WI38 (cell line): ENCODE data around the gene GPC5.
"Not testable (repeated sequence)": the region's sequence is repeated elsewhere in the genome, so short reads cannot be mapped to it uniquely, and the experiment has no call there.

Experiments used
- H3K4me3 ChIP-seq: 2 replicates; pipeline ENCODE4 v1.5.1; 2011; ENCODE audit warnings: low read depth, mild to moderate bottlenecking, control low read depth, low read length
- TF ChIP-seq, protein P1 (sequence below): IDR thresholded peaks from 2 replicates; pipeline ENCODE4 v1.5.1; 2012; ENCODE audit warnings: low read depth, mild to moderate bottlenecking, control low read depth, low read length

GPC5 gene

DNA sequence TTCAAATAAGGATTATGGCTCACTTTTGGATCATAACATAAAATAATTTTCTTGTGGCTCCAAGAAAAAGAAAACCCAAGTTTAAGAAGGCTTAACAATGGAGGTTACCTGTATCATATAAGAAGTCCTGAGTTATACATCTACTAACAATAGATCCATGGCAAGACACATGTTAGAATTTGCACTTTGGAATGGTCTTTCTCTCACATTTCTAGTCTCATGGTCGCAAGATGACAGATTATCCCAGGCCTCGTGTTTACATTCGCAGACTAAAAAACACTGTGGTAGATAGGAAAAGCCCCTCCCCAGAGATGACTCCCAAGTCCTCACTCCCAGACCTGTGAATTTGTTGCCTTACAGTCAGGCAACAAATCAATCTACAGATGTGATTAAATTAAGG lies 1082.0 kb downstream of the GPC5 start:
- H3K4me3 ChIP-seq, result no peak overlapping the region
- TF ChIP-seq, protein P1, sequence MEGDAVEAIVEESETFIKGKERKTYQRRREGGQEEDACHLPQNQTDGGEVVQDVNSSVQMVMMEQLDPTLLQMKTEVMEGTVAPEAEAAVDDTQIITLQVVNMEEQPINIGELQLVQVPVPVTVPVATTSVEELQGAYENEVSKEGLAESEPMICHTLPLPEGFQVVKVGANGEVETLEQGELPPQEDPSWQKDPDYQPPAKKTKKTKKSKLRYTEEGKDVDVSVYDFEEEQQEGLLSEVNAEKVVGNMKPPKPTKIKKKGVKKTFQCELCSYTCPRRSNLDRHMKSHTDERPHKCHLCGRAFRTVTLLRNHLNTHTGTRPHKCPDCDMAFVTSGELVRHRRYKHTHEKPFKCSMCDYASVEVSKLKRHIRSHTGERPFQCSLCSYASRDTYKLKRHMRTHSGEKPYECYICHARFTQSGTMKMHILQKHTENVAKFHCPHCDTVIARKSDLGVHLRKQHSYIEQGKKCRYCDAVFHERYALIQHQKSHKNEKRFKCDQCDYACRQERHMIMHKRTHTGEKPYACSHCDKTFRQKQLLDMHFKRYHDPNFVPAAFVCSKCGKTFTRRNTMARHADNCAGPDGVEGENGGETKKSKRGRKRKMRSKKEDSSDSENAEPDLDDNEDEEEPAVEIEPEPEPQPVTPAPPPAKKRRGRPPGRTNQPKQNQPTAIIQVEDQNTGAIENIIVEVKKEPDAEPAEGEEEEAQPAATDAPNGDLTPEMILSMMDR, result no peak

DNA sequence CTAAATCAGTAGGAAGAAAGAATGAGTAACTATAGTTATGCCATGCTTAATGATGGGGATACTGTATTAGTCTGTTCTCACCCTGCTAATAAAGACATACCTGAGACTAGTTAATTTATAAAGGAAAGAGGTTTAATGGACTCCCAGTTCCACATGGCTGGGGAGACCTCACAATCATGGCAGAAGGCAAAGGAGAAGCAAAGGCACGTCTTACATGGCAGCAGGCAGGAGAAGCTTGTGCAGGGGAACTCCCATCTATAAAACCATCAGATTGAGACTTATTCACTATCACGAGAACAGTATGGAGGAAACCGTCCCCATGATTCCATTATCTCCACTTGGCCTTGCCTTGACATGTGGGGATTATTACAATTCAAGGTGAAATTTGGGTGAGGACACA lies 1084.4 kb downstream of the GPC5 start:
- H3K4me3 ChIP-seq, result not testable (repeated sequence)

DNA sequence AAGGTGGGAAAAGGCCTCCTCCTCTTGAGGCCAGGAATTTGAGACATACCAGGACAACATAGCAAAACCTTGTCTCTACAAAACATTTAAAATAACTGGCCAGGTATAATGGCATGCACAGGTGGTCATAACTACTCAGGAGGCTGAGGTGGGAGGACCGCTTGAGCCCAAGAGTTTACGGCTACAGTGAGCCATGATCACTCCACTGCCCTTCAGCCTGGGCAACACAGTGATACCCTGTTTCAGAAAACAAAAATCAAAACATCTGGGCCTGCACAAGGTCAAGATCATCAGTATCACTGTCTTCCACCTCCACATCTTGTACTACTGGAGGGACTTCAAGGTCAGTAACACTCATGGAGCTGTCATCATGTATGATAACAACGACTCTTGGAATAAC lies 1085.5 kb downstream of the GPC5 start:
- H3K4me3 ChIP-seq, result no peak overlapping the region
- TF ChIP-seq, protein P1, result no peak

DNA sequence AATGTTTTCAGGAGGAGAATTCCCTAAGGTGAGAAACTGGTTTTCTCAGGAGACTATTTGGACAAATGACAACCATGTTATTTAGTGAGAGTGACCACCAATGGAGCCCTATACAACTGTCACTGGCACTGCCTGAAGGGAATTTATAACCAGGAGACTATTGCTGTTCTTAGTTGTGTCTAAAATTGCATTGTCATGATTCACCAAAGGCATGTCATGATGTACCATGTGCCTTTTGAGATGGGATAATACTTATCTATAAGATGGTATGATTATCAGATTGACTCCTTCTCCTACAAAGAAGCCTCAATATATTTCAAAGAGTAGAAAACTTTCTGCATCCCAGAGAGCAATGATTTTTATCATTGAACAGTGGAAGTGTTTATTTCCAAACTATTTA lies 1088.8 kb downstream of the GPC5 start:
- H3K4me3 ChIP-seq, result no peak overlapping the region
- TF ChIP-seq, protein P1, result no peak

DNA sequence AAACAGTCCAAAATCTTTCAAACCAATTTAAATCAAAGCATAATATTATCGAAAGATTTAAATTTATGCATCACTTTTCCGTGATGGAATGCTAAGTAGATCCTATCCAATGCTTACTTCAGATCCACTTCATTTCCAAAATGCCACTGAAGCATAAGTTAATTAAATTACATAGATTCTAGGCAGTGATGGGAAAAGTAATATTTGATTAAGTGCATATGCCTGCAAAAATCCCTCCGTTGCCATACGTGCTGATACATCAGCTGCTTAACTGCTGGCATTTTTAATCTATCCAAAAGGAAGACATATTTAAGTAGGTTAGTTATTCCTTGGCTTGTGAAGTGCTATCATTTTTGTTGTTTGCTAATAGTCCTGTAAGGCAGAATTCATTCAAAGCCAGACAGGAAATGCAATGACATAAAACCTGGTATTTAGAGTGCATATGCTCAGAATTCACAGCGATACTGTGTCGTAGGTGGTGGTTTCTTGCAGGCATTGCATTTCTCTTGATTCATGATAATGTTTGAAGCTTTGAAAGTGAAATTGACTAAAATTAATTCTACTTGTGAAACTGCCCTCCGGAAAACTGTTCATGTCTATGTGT lies 1089.9 kb downstream of the GPC5 start:
- no peak overlapping the region for H3K4me3 ChIP-seq
- TF ChIP-seq, protein P1, result no peak

DNA sequence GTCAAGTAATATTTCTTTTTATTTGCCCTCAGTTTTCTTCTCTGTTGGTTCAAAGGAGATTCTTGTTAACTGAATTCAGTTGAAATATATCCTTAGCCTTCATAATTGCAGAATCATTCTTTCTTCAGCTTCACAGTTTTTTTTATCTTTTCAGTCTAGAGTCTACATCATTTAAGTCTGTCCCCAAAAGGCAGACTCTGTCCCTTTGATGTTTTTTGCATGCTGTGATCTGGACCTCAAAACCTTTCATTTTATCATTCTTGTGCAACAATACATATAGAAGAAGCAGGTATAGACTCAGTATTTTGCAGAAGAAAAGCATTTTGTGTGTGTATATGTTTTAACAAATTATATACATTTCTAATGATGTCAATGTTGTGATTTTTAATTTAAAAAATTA lies 1093.4 kb downstream of the GPC5 start:
- no peak overlapping the region for H3K4me3 ChIP-seq
- TF ChIP-seq, protein P1, result no peak

DNA sequence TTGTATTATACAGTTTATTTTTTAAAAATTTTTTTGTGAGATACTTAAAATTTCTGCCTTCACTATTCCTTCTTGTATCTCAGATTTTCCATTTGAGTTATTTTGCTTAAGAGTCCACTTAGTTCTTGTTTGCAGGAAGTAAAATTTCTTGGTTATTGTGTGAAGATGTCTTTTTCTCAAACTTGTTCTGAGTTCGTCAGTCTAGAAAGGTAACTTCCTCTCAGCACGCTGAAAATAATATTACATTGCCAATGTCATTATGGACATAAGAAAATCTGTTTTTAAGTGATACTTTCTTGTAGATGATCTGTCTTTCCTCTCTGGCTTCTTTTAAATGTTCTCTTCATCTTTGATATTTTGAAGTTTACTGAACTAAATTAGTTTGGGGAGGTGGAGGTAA lies 1096.5 kb downstream of the GPC5 start:
- TF ChIP-seq, protein P1, result no peak
- no peak overlapping the region for H3K4me3 ChIP-seq

DNA sequence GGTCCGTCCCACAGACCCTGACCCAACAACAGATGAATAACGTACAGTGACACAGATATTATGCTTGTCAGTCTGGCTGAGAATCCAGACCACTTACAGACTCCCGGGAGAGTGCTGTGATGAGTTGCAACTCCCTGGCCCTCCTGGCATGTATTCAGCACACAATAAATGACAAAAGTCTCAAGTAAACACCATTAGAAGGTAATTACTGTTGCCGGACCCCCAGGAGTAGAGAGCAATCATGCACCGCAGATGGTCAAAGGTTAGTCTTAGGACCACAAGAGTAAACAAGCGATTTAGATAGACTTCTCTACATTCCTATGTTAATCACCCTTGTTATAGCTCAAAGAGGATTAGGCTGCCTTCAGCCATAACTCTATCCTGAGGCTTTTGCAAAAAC lies 1101.8 kb downstream of the GPC5 start:
- H3K4me3 ChIP-seq, result no peak overlapping the region
- TF ChIP-seq, protein P1, result no peak
